H1 (cell line): ENCODE measurements around the gene GCKR. TPM values are rescaled to one million over a fixed set of nuclear protein-coding genes. Genes with fewer than 3 reads are reported as not detected.
A peak's percentile ranks its signal among the peaks of the same experiment; 100 is the strongest.

Experiments
- CTCF ChIA-PET: fragments of 300-600 bp; sonication (Branson Sonifier 250); formaldehyde crosslinking; loops from one replicate; lab custom pipeline; 2021; ENCODE audit not compliant: partially characterized antibody; lab: Charles Lee
- POLR2A ChIA-PET: fragments of 300-600 bp; sonication (Branson Sonifier 250); formaldehyde crosslinking; loops from one replicate; lab custom pipeline; 2021; ENCODE audit warnings: inconsistent platforms; ENCODE audit not compliant: partially characterized antibody; lab: Charles Lee
- DNase-seq, 2 experiments: peaks; one replicate each; pipeline versions ENCODE4 v3.0.0 to v3.0.0-alpha.2; 2010 to 2022; ENCODE audit warnings: low spot score in 2 of 2, low read depth in 1 of 2, mixed read lengths in 1 of 2
- FAIRE-seq: peaks from 2 replicates; lab custom pipeline; 2011; peaks lifted over from hg19 to GRCh38; lab: Jason Lieb, UNC
- H2AFZ ChIP-seq: 2 replicates; pipeline ENCODE4 v1.8.1; 2012; ENCODE audit warnings: low read length, inconsistent platforms
- H2AK5ac ChIP-seq: 2 replicates; pipeline ENCODE4 v1.6.1; 2013; ENCODE audit warnings: low read depth, low read length
- H2BK120ac ChIP-seq: replicated peaks from 2 replicates; pipeline ENCODE3; 2013; ENCODE audit warnings: low read depth, low read length, inconsistent platforms
- H2BK12ac ChIP-seq: 2 replicates; pipeline ENCODE4 v1.6.1; 2013; ENCODE audit warnings: low read depth, low read length
- H2BK15ac ChIP-seq: 2 replicates; pipeline ENCODE4 v1.6.1; 2013; ENCODE audit warnings: low read length
- H2BK20ac ChIP-seq: 2 replicates; pipeline ENCODE4 v1.6.1; 2013; ENCODE audit warnings: low read length
- H2BK5ac ChIP-seq: 2 replicates; pipeline ENCODE4 v1.6.1; 2013; ENCODE audit warnings: low read depth, low read length
- H3K14ac ChIP-seq: 2 replicates; pipeline ENCODE4 v1.6.1; 2013; ENCODE audit warnings: inconsistent platforms; ENCODE audit not compliant: insufficient read length
- H3K18ac ChIP-seq: 2 replicates; pipeline ENCODE4 v1.6.1; 2013; ENCODE audit warnings: low read length; ENCODE audit errors: extremely low read depth
- H3K23ac ChIP-seq: 2 replicates; pipeline ENCODE4 v1.6.1; 2013; ENCODE audit warnings: inconsistent platforms; ENCODE audit not compliant: insufficient read length
- H3K23me2 ChIP-seq: 2 replicates; pipeline ENCODE4 v1.6.1; 2013; ENCODE audit warnings: low read depth, low read length
- H3K27ac ChIP-seq: 2 replicates; pipeline ENCODE4 v1.6.1; 2011; ENCODE audit warnings: low read depth, low read length, inconsistent platforms
- H3K27me3 ChIP-seq, 4 experiments: replicated peaks in 1 of 4; 1 replicate in 1 of 4; 2 replicates in 3 of 4; pipeline versions ENCODE4 v1.6.1 to v1.8.1; 2011 to 2013; ENCODE audit warnings: low read length in 3 of 4, mild to moderate bottlenecking in 3 of 4, inconsistent platforms in 2 of 4, mixed read lengths in 2 of 4, moderate library complexity in 1 of 4; ENCODE audit not compliant: control insufficient read depth in 3 of 4, insufficient read depth in 3 of 4; ENCODE audit errors: extremely low read depth in 1 of 4
- H3K36me3 ChIP-seq, 4 experiments: 2 replicates each; pipeline versions ENCODE4 v1.6.1 to v1.8.1; 2011 to 2013; ENCODE audit warnings: mild to moderate bottlenecking in 4 of 4, low read length in 3 of 4, moderate library complexity in 2 of 4, control low read depth in 1 of 4, inconsistent platforms in 1 of 4; ENCODE audit not compliant: insufficient read depth in 4 of 4, control insufficient read depth in 2 of 4
- H3K4ac ChIP-seq: replicated peaks from 2 replicates; pipeline ENCODE3; 2013; ENCODE audit warnings: low read length, low read depth, mixed read lengths, inconsistent platforms; ENCODE audit not compliant: insufficient read length
- H3K4me1 ChIP-seq, 4 experiments: replicated peaks in 1 of 4; 1 replicate in 1 of 4; 2 replicates in 3 of 4; pipeline versions ENCODE4 v1.6.1 to v1.8.1; 2011 to 2013; ENCODE audit warnings: low read length in 3 of 4, inconsistent platforms in 2 of 4, mixed read lengths in 1 of 4; ENCODE audit not compliant: insufficient read depth in 4 of 4, control insufficient read depth in 3 of 4
- H3K4me2 ChIP-seq, 2 experiments: 2 replicates each; pipeline versions ENCODE4 v1.6.1 to v1.8.1; 2011 to 2013; ENCODE audit warnings: low read depth in 2 of 2, low read length in 2 of 2, control low read depth in 1 of 2, inconsistent platforms in 1 of 2, mild to moderate bottlenecking in 1 of 2; ENCODE audit not compliant: insufficient read depth in 1 of 2
- H3K4me3 ChIP-seq, 4 experiments: fragments of 200-600, 300-600 bp in 1 of 4; sonication (generic), shearing (Covaris generic), sonication (Bioruptor Twin) in 1 of 4; 2 replicates each; pipeline versions ENCODE4 v1.5.1 to v1.8.1; 2011 to 2016; ENCODE audit warnings: low read length in 4 of 4, low read depth in 3 of 4, control low read depth in 2 of 4, inconsistent platforms in 2 of 4, mild to moderate bottlenecking in 2 of 4, mixed read lengths in 1 of 4, moderate library complexity in 1 of 4; ENCODE audit not compliant: insufficient read depth in 2 of 4; ENCODE audit errors: extremely low read depth in 1 of 4
- H3K56ac ChIP-seq: replicated peaks from 2 replicates; pipeline ENCODE3; 2013; ENCODE audit warnings: low read depth, mild to moderate bottlenecking, mixed read lengths, low read length, inconsistent platforms; ENCODE audit not compliant: insufficient read length
- H3K79me1 ChIP-seq: 2 replicates; pipeline ENCODE4 v1.6.1; 2013; ENCODE audit warnings: low read depth, low read length, control low read depth
- H3K79me2 ChIP-seq, 2 experiments: 2 replicates each; pipeline versions ENCODE4 v1.6.1 to v1.8.1; 2012 to 2013; ENCODE audit warnings: low read length in 2 of 2, mild to moderate bottlenecking in 2 of 2, inconsistent platforms in 1 of 2; ENCODE audit not compliant: insufficient read depth in 2 of 2, control insufficient read depth in 1 of 2
- H3K9ac ChIP-seq, 4 experiments: replicated peaks in 1 of 4; 1 replicate in 1 of 4; 2 replicates in 3 of 4; pipeline versions ENCODE4 v1.6.1 to v1.8.1; 2011 to 2013; ENCODE audit warnings: low read depth in 3 of 4, low read length in 3 of 4, control low read depth in 2 of 4, mild to moderate bottlenecking in 2 of 4, moderate library complexity in 2 of 4, inconsistent platforms in 1 of 4; ENCODE audit errors: extremely low read depth in 1 of 4
- H3K9me3 ChIP-seq, 2 experiments: 2 replicates each; pipeline versions ENCODE4 v1.6.1 to v1.8.1; 2012 to 2013; ENCODE audit warnings: mild to moderate bottlenecking in 2 of 2, moderate library complexity in 2 of 2, control low read depth in 1 of 2, inconsistent platforms in 1 of 2, low read depth in 1 of 2, low read length in 1 of 2, mixed read lengths in 1 of 2; ENCODE audit not compliant: insufficient read depth in 2 of 2
- H4K20me1 ChIP-seq, 2 experiments: replicated peaks in 1 of 2; 2 replicates each; pipeline versions ENCODE3 to v1.8.1; 2011 to 2013; ENCODE audit warnings: inconsistent platforms in 2 of 2, low read length in 2 of 2, mild to moderate bottlenecking in 1 of 2; ENCODE audit not compliant: insufficient read depth in 2 of 2, control insufficient read depth in 1 of 2
- H4K5ac ChIP-seq: 2 replicates; pipeline ENCODE4 v1.6.1; 2013; ENCODE audit warnings: low read length, low read depth, mixed read lengths, inconsistent platforms; ENCODE audit not compliant: insufficient read length
- H4K8ac ChIP-seq: 2 replicates; pipeline ENCODE4 v1.8.0; 2013; ENCODE audit warnings: mild to moderate bottlenecking, moderate library complexity, low read length, inconsistent platforms; ENCODE audit not compliant: insufficient read depth; ENCODE audit errors: extremely low read depth
- H4K91ac ChIP-seq: replicated peaks from 2 replicates; pipeline ENCODE3; 2013; ENCODE audit warnings: low read length, mixed read lengths, inconsistent platforms; ENCODE audit not compliant: insufficient read length
- ASH2L ChIP-seq: fragments of 200-600, 300-600 bp; sonication (generic); IDR thresholded peaks from one replicate; pipeline ENCODE4 v1.7.1; 2017; ENCODE audit warnings: low read length
- CBX5 ChIP-seq: fragments of 300-800, 300-1000 bp; sonication (generic); IDR thresholded peaks from 2 replicates; pipeline ENCODE4 v1.7.1; 2016; ENCODE audit warnings: antibody characterized with exemption, low read length, low read depth
- CREB1 ChIP-seq: IDR thresholded peaks from 2 replicates; pipeline ENCODE4 v1.6.1; 2012; ENCODE audit warnings: inconsistent platforms
- EGR1 ChIP-seq: IDR thresholded peaks from 2 replicates; pipeline ENCODE4 v1.6.1; 2011; ENCODE audit warnings: low read depth, low read length, borderline replicate concordance
- EZH2 ChIP-seq: fragments of 200-600 bp; sonication (generic); IDR thresholded peaks from 2 replicates; pipeline ENCODE4 v1.7.1; 2012; ENCODE audit warnings: low read depth, mild to moderate bottlenecking, moderate library complexity, low read length, inconsistent platforms; ENCODE audit not compliant: severe bottlenecking
- FOSL1 ChIP-seq: IDR thresholded peaks from 2 replicates; pipeline ENCODE4 v1.6.1; 2011; ENCODE audit warnings: mild to moderate bottlenecking, low read depth, low read length, moderate library complexity; ENCODE audit not compliant: insufficient read depth
- SAP30 ChIP-seq: fragments of 300-600 bp; sonication (generic); IDR thresholded peaks from 2 replicates; pipeline ENCODE4 v1.7.1; 2012; ENCODE audit warnings: low read length, moderate library complexity, mild to moderate bottlenecking, inconsistent platforms; ENCODE audit not compliant: insufficient read depth, insufficient replicate concordance
- SIN3A ChIP-seq, 2 experiments: IDR thresholded peaks in 1 of 2; conservative IDR thresholded peaks in 1 of 2; 2 replicates each; pipeline ENCODE4 v1.6.1; 2011 to 2012; ENCODE audit warnings: low read length in 2 of 2, improper control_type of control experiment in 1 of 2, low read depth in 1 of 2, mild to moderate bottlenecking in 1 of 2
- SIX5 ChIP-seq: IDR thresholded peaks from 2 replicates; pipeline ENCODE4 v1.6.1; 2011; ENCODE audit warnings: mild to moderate bottlenecking, low read depth, low read length
- SP2 ChIP-seq: IDR thresholded peaks from 2 replicates; pipeline ENCODE4 v1.6.1; 2012; ENCODE audit warnings: mild to moderate bottlenecking, low read length, inconsistent platforms
- WGBS, 2 experiments: shearing (Covaris generic) in 1 of 2; methylation state at CpG; one replicate each; pipeline versions ENCODE4 v1.1.6 to v1.1.7; 2013 to 2015; ENCODE audit warnings: low lambda C conversion rate in 2 of 2, mixed read lengths in 2 of 2, inconsistent platforms in 1 of 2, low coverage in 1 of 2, missing lambda C conversion rate in 1 of 2; ENCODE audit not compliant: insufficient replicate concordance in 2 of 2, insufficient coverage in 1 of 2, insufficient read length in 1 of 2; ENCODE audit errors: extremely low coverage in 1 of 2, missing lambda C conversion rate in 1 of 2; 5-methylcytosine and 5-hydroxymethylcytosine counted together
- polyA plus RNA-seq, 7 experiments: library from polyadenylated mRNA; depleted of rRNA in 3 of 7; stranded (reverse) in 5 of 7; unstranded in 2 of 7; fragments of >200 nt in 5 of 7; fragments of 200-250 nt in 2 of 7; gene quantifications; 1 replicate in 5 of 7; 2 replicates in 1 of 7; 4 replicates in 1 of 7; pipeline versions ENCODE4 v1.2.1 to v1.2.3, GENCODE V29; 2011 to 2013; ENCODE audit warnings: missing spikeins in 2 of 7, mixed read lengths in 2 of 7
- total RNA-seq: library from RNA; stranded (reverse); fragmentation: NEBNext Ultra II Directional; extraction: Animal tissue kit (Norgen Biotek cat#: 25700); gene quantifications from 2 replicates; pipeline ENCODE4 v1.2.1, GENCODE V29; 2021

GCKR gene
- total and polyA plus RNA-seq, 2 of the 8 experiments (the other 6 are each of a cell fraction or from before 2014, with no cell fraction given), result 0.30 to 1.2 TPM

DNA sequence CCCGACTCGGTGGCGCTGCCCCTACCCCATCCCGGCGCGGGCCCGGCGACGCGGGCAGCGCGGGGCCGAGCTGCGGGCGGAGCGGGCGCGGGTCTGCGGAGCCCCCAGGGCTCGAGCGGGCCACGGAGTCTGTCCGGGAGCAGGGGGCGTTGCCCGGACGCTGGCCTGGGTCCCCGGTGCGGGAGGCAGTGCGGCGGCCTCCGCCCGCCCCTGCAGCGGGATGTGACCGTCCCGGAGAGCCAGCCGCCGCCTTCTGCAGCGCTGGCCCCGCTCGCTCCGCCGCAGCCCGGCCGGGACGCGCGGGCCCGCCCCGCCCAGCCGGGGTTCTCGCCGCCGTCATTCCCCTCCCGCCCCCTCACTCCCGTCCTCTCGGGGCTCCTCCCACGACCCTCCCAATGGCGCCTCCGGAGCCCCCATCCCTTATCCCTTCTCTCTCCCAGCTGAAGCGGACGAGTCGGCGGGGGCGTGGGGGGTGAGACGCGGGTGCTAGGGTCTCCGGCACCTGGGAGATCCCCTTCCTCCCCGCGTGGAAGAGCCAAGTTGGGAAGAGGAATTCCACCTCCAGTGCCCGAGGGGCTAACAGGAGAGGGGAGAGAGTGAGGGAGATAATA lies 1.6 kb upstream of the GCKR start, which contains the start of gene FNDC4:
TSS of gene FNDC4 (minus strand) at position 257 of the 611 bp plus-strand sequence. CDS start 521 bp downstream, outside the sequence.
- peak within 1 kb of the TSS; percentile 95 for H2AFZ ChIP-seq
- no peak for FAIRE-seq
- H3K36me3 ChIP-seq, result no peaks in the 10 kb centered on the region
- peak within 1 kb of the TSS; percentile 22; the same call in 1 of the 2 replicates for H4K8ac ChIP-seq
- H4K5ac ChIP-seq, result no peak within 1 kb of the TSS
- CTCF ChIA-PET, result interaction anchor here (0.9 to 1.2 kb wide), 4 partner anchors 14 to 147 kb away, joined by 3 to 4 read pairs (median 4); no protein-coding TSS in a partner anchor
- no peak within 1 kb of the TSS for H4K91ac ChIP-seq
- H2BK120ac ChIP-seq, result no peak within 1 kb of the TSS
- H3K79me2 ChIP-seq, result no peaks in the 10 kb centered on the region
- no peak within 1 kb of the TSS for H3K23ac ChIP-seq
- H2AK5ac ChIP-seq, result no peak within 1 kb of the TSS
- POLR2A ChIA-PET, result interaction anchor here (0.6 to 2.0 kb wide), 7 partner anchors 9 to 1059 kb away, joined by 3 to 10 read pairs (median 3); partner anchors contain the start of genes GTF3C2, PPM1G, SLC4A1AP and SUPT7L
- H3K4me1 ChIP-seq, result peaks cover 3 to 11% (median 4%) of the 10 kb centered on the region in 4 experiments
- H2BK15ac ChIP-seq, result no peak within 1 kb of the TSS
- no peak within 1 kb of the TSS for H3K4ac ChIP-seq
- DNase-seq, result peak in 1 of 2 experiments; percentile 78
- no peak within 1 kb of the TSS for H2BK20ac ChIP-seq
- peak within 1 kb of the TSS; percentile 61; the same call in 1 of the 2 replicates for H2BK12ac ChIP-seq
- peak within 1 kb of the TSS; percentile 55; the same call in 1 of the 2 replicates for H3K18ac ChIP-seq
- 1% methylated on average over 34 of the region's 70 CpGs; no CpG with 5 or more reads in 1 of the 2 experiments for whole genome bisulfite sequencing, 2 experiments
- H3K56ac ChIP-seq, result no peak within 1 kb of the TSS
- peaks cover 0 to 9% (median 7%) of the 10 kb centered on the region in 4 experiments; a peak in 5 of 7 replicates for H3K27me3 ChIP-seq
- H2BK5ac ChIP-seq, result peak within 1 kb of the TSS; percentile 38; the same call in 1 of the 2 replicates
- peaks cover 8% of the 10 kb centered on the region for H3K23me2 ChIP-seq
- no peaks in the 10 kb centered on the region for H4K20me1 ChIP-seq
- H3K14ac ChIP-seq, result no peak within 1 kb of the TSS
- H3K4me2 ChIP-seq, result peak within 1 kb of the TSS; percentile 61 to 100
- no peaks in the 10 kb centered on the region; a peak in 1 of 4 replicates for H3K9me3 ChIP-seq
- no peak within 1 kb of the TSS; the same call in 1 of the 2 replicates for H3K27ac ChIP-seq
- H3K9ac ChIP-seq, result peak within 1 kb of the TSS in 2 of 4 experiments; percentile 38 to 59; a peak in 4 of 7 replicates
- H3K4me3 ChIP-seq, result peak within 1 kb of the TSS; percentile 52 to 96 (median 76)
- no peaks in the 10 kb centered on the region for H3K79me1 ChIP-seq
- TF ChIP-seq EGR1 (peak; percentile 87), ASH2L (peak; percentile 57), SIX5 (no peak), EZH2 (no peak), CREB1 (no peak), CBX5 (no peak), SIN3A (conservative IDR thresholded peaks at IDR 0.05 in 1 of 2, IDR thresholded peaks at IDR 0.05 in 1 of 2; ENCODE audit: low read depth in 1 of 2, low read length in 2 of 2) (peak in 1 of 2 experiments; percentile 14; a peak in 1 of 4 replicates), SAP30 (no peak), FOSL1 (no peak), SP2 (no peak)
